Psoas muscle (tissue), 8 donors: ENCODE measurements around the gene TRIM22. TPM values are rescaled to one million over a fixed set of nuclear protein-coding genes. Genes with fewer than 3 reads are reported as not detected.

Experiments used
- ATAC-seq, 4 donors: fragments of 200-7000 bp; cut with Tn5 transposase; one replicate each; pipeline ENCODE4 v1.9.1; 2020; ENCODE audit warnings: moderate library complexity in 3 of 4, mild to moderate bottlenecking in 2 of 4
- DNase-seq, 2 donors: peaks; one replicate each; pipeline ENCODE4 v3.0.0-alpha.2; 2020
- H3K27ac ChIP-seq: fragments of 200-600 bp; one replicate; pipeline ENCODE4 v1.8.0; 2022
- H3K27me3 ChIP-seq, 3 donors: fragments of 200-600 bp in 1 of 3; one replicate each; pipeline versions ENCODE4 v1.6.1 to v1.8.0; 2013 to 2022; ENCODE audit warnings: low read length in 2 of 3, mild to moderate bottlenecking in 2 of 3, moderate library complexity in 1 of 3; ENCODE audit not compliant: insufficient read depth in 3 of 3
- H3K36me3 ChIP-seq, 2 donors: fragments of 200-600 bp in 1 of 2; one replicate each; pipeline versions ENCODE4 v1.6.1 to v1.8.0; 2013 to 2022; ENCODE audit warnings: low read depth in 1 of 2, mild to moderate bottlenecking in 1 of 2, moderate library complexity in 1 of 2; ENCODE audit not compliant: insufficient read depth in 1 of 2
- H3K4me1 ChIP-seq: fragments of 200-600 bp; one replicate; pipeline ENCODE4 v1.8.0; 2022
- H3K4me3 ChIP-seq: fragments of 200-600 bp; one replicate; pipeline ENCODE4 v1.8.0; 2022; ENCODE audit warnings: mild to moderate bottlenecking
- H3K9me3 ChIP-seq: fragments of 200-600 bp; one replicate; pipeline ENCODE4 v1.8.0; 2022
- CTCF ChIP-seq: fragments of 200-600 bp; IDR thresholded peaks from one replicate; pipeline ENCODE4 v1.8.0; 2022; ENCODE audit warnings: antibody characterized with exemption
- WGBS, 3 donors: extraction: QIAGEN DNeasy Blood & Tissue Kit; methylation state at CpG; one replicate each; pipeline versions ENCODE4 v1.1.6 to v1.1.7; 2013; 5-methylcytosine and 5-hydroxymethylcytosine counted together
- intact Hi-C, 2 donors: fragments of 100-400 bp; cut with DNase I; formaldehyde crosslinking; loops; one replicate each; pipeline versions ENCODE4 v1.11.0 to v1.14.2; 2022
- polyA plus RNA-seq, 3 donors: library from polyadenylated mRNA; stranded (reverse); fragments of 200-250 nt; gene quantifications; one replicate each; pipeline ENCODE4 v1.2.3, GENCODE V29; 2013
- total RNA-seq, 4 donors: library from RNA; stranded (reverse); fragmentation: NEBNext Ultra II Directional in 2 of 4; extraction: Animal tissue kit (Norgen Biotek cat#: 25700) in 2 of 4; gene quantifications; one replicate each; pipeline versions ENCODE4 v1.2.1 to v1.2.4, GENCODE V29; 2021 to 2023
- donor health status: healthy with polysubstance abuse.
- donor health status: DM: no; HTN: no; CAD: no; lungs with moderate emphysema.
- donor health status: Bipolar disorder and iron deficiency.
- donor health status: healthy.
- donor health status: DM: yes; HTN: yes; CAD: no.
- donor health status: DM: no; HTN: no; CAD: no.
- donor health status: DM: no; HTN: no; CAD: no.
- donor health status: DM: yes; HTN: yes; CAD: no.

Gene TRIM22
- total and polyA plus RNA-seq, 7 donors, result 5.1 to 12.4 (median 6.2) TPM

GRCh38 chr11:5658318-5658717 is 31.3 kb upstream of the TRIM22 start:
- no peak for ATAC-seq
- no peaks in the 10 kb centered on the region for H3K36me3 ChIP-seq
- intact Hi-C loops, result no loop called here

GRCh38 chr11:5663511-5663910 is 26.1 kb upstream of the TRIM22 start:
- no peaks in the 10 kb centered on the region for H3K27me3 ChIP-seq
- DNase-seq (no peak), ATAC-seq (no peak)
- H3K9me3 ChIP-seq, result no peaks in the 10 kb centered on the region
- TF ChIP-seq CTCF, result no peak
- intact Hi-C loops, result no loop called here
- no peak overlapping the region for H3K27ac ChIP-seq
- 94 to 99% (median 95%) methylated on average over 2 of the region's 2 CpGs for WGBS, 3 donors
- H3K36me3 ChIP-seq, result peaks cover 0 to 14% of the 10 kb centered on the region in 2 donors
- no peaks in the 10 kb centered on the region for H3K4me1 ChIP-seq
- no peak overlapping the region for H3K4me3 ChIP-seq

More at GRCh38 chr11:5658318-5658717, 31.3 kb upstream of the TRIM22 start:
- no peak for DNase-seq
- H3K27ac ChIP-seq, result no peak overlapping the region
- H3K4me1 ChIP-seq, result no peaks in the 10 kb centered on the region
- TF ChIP-seq CTCF, result no peak
- no peaks in the 10 kb centered on the region for H3K27me3 ChIP-seq
- no peaks in the 10 kb centered on the region for H3K9me3 ChIP-seq
- H3K4me3 ChIP-seq, result no peak overlapping the region
- WGBS, 3 donors, result 87 to 91% (median 89%) methylated on average over 5 of the region's 5 CpGs

GRCh38 chr11:5665051-5665570 is 24.5 kb upstream of the TRIM22 start:
- Histone ChIP-seq H3K27ac (no peak overlapping the region), H3K27me3 (no peaks in the 10 kb centered on the region), H3K9me3 (no peaks in the 10 kb centered on the region), H3K4me3 (no peak overlapping the region), H3K4me1 (no peaks in the 10 kb centered on the region), H3K36me3 (peaks cover 0 to 22% of the 10 kb centered on the region in 2 donors)
- TF ChIP-seq CTCF, result no peak
- 93 to 94% (median 94%) methylated on average over 4 of the region's 4 CpGs for WGBS, 3 donors
- DNase-seq (no peak), ATAC-seq (no peak)
- intact Hi-C loops, result no loop called here

- peaks cover 0 to 22% of the 10 kb centered on the region in 2 donors for H3K36me3 ChIP-seq
- H3K27ac ChIP-seq, result no peak overlapping the region
- no peak for TF ChIP-seq CTCF
- no peaks in the 10 kb centered on the region for H3K4me1 ChIP-seq
- 78 to 82% (median 79%) methylated on average over 5 of the region's 5 CpGs for WGBS, 3 donors
- H3K27me3 ChIP-seq, result no peaks in the 10 kb centered on the region
- no peak for ATAC-seq
- no peak for DNase-seq
- intact Hi-C loops, result no loop called here
- H3K4me3 ChIP-seq, result no peak overlapping the region
- H3K9me3 ChIP-seq, result no peaks in the 10 kb centered on the region
These were observed 23.7 kb upstream of the TRIM22 start for GRCh38 chr11:5665746-5666401.

GRCh38 chr11:5666402-5666793 is 23.2 kb upstream of the TRIM22 start:
- Histone ChIP-seq H3K4me3 (no peak overlapping the region), H3K4me1 (no peaks in the 10 kb centered on the region), H3K27me3 (no peaks in the 10 kb centered on the region), H3K9me3 (no peaks in the 10 kb centered on the region), H3K27ac (no peak overlapping the region), H3K36me3 (peaks cover 0 to 22% of the 10 kb centered on the region in 2 donors)
- intact Hi-C loops, result no loop called here
- ATAC-seq (no peak), DNase-seq (no peak)
- TF ChIP-seq CTCF, result no peak
- 53 to 61% (median 57%) methylated on average over 6 of the region's 6 CpGs for WGBS, 3 donors
